Umbilical cord (tissue), 2 donors: ENCODE results near the gene GMPPB. TPM values are rescaled to one million over a fixed set of nuclear protein-coding genes. Genes with fewer than 3 reads are reported as not detected.
A peak's percentile ranks its signal among the peaks of the same experiment; 100 is the strongest.
"Not testable (repeated sequence)": the region's sequence is repeated elsewhere in the genome, so short reads cannot be mapped to it uniquely, and the experiment has no call there.

Experiments used
- DNase-seq: peaks from one replicate; pipeline ENCODE4 v3.0.0-alpha.2; 2015; ENCODE audit warnings: low spot score
- total RNA-seq: library from RNA; depleted of rRNA; stranded (reverse); fragments of >200 nt; gene quantifications from one replicate; pipeline ENCODE4 v1.2.3, GENCODE V29; 2014; ENCODE audit warnings: low replicate concordance; ENCODE audit not compliant: insufficient read depth

The GMPPB gene
- total RNA-seq, 1 donor from 2014 or later = 20.9 TPM

GRCh38 chr3:49694409-49695070 is 29.2 kb downstream of the GMPPB start:
- DNase-seq = not testable (repeated sequence)

- DNase-seq = not testable (repeated sequence)
Measured at GRCh38 chr3:49691481-49691880, 32.3 kb downstream of the GMPPB start.

- DNase-seq = not testable (repeated sequence)
Measured at GRCh38 chr3:49690856-49691255, 32.9 kb downstream of the GMPPB start.

GRCh38 chr3:49689908-49690624 is 33.7 kb downstream of the GMPPB start:
- not testable (repeated sequence) for DNase-seq

- peak; percentile 91 for DNase-seq
Measured at GRCh38 chr3:49689046-49689907, 34.5 kb downstream of the GMPPB start, which contains the start of the genes MST1 and RNF123. Gene MST1, minus strand, starts transcription at chr3:49689474. Its CDS starts 783 bp downstream, at chr3:49688691. Gene RNF123, plus strand, starts transcription at chr3:49689557. Its CDS starts 1,609 bp downstream, at chr3:49691166.

GRCh38 chr3:49688338-49689045 is 35.3 kb downstream of the GMPPB start:
- not testable (repeated sequence) for DNase-seq

GRCh38 chr3:49687424-49687795 is 36.3 kb downstream of the GMPPB start:
- DNase-seq = not testable (repeated sequence)

- peak; percentile 68 for DNase-seq
Measured at GRCh38 chr3:49686769-49687423, 36.9 kb downstream of the GMPPB start.

- not testable (repeated sequence) for DNase-seq
Measured at GRCh38 chr3:49686346-49686745, 37.4 kb downstream of the GMPPB start.

GRCh38 chr3:49685846-49686245 is 37.9 kb downstream of the GMPPB start:
- not testable (repeated sequence) for DNase-seq

- not testable (repeated sequence) for DNase-seq
Measured at GRCh38 chr3:49685103-49685502, 38.6 kb downstream of the GMPPB start.

GRCh38 chr3:49684453-49684852 is 39.3 kb downstream of the GMPPB start:
- not testable (repeated sequence) for DNase-seq

- no peak for DNase-seq
Measured at GRCh38 chr3:49683162-49683561, 40.6 kb downstream of the GMPPB start.

GRCh38 chr3:49681543-49681942 is 42.2 kb downstream of the GMPPB start:
- DNase-seq = no peak

- DNase-seq = no peak
Measured at GRCh38 chr3:49681232-49681522, 42.6 kb downstream of the GMPPB start.

- no peak for DNase-seq
Measured at GRCh38 chr3:49680493-49681231, 43.1 kb downstream of the GMPPB start.

GRCh38 chr3:49675912-49676311 is 47.8 kb downstream of the GMPPB start:
- no peak for DNase-seq

GRCh38 chr3:49674497-49674983 is 49.2 kb downstream of the GMPPB start:
- DNase-seq = no peak

GRCh38 chr3:49673715-49674496 is 49.8 kb downstream of the GMPPB start, which contains the start of gene APEH:
Gene APEH, plus strand, starts transcription at chr3:49674351. Its CDS starts 51 bp downstream, at chr3:49674402.
- peak; percentile 97 for DNase-seq
